Activated naive CD4-positive, alpha-beta T cell treated with anti-CD3 and anti-CD28 coated beads, Interleukin-2, amount 50 U/mL, for 16 hours (primary cell): ENCODE data around the gene LGI2.
"Not testable (repeated sequence)": the region's sequence is repeated elsewhere in the genome, so short reads cannot be mapped to it uniquely, and the experiment has no call there.

Experiments used
- DNase-seq: peaks from one replicate; pipeline ENCODE4 v3.0.0-alpha.2; 2020

LGI2 gene

DNA sequence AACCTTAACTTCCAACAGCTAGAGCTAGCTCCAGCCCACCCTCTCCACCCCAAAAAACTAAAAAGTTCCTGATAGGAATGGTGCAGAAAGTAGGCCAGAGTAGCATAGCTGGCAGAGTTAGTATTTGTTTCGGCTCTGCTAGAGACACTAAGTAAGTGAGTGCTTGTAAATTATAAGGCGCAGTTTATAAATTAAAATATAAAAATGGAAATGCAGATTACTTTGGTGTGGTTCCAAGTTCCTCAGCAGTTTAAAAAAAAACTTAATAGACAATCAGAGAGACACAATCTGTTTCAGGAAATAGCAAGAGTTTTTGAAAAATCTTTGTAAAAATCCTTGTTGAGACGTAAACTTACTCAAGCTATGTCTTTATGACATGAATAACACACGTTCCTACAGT is 2.8 kb upstream of the LGI2 start:
- DNase-seq, result no peak

DNA sequence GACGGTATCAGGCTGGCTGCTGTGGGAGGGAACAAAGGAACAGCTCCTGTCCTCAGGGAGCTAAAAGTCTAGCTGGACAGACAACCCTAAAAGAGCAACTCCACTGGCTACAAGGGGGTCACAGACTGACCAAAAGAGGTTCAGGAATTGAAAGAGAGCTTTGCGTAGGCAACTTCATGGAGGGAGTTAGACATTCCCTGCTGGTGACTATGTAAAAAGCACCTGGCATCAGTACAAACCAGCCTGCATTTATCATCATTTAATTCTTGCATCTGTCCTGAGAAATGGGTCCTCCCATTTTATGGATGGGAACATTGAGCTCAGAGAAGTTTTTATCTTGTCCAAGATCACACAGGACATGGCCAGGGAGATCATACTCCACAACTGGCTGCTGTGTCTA is 1.4 kb upstream of the LGI2 start:
- no peak for DNase-seq

DNA sequence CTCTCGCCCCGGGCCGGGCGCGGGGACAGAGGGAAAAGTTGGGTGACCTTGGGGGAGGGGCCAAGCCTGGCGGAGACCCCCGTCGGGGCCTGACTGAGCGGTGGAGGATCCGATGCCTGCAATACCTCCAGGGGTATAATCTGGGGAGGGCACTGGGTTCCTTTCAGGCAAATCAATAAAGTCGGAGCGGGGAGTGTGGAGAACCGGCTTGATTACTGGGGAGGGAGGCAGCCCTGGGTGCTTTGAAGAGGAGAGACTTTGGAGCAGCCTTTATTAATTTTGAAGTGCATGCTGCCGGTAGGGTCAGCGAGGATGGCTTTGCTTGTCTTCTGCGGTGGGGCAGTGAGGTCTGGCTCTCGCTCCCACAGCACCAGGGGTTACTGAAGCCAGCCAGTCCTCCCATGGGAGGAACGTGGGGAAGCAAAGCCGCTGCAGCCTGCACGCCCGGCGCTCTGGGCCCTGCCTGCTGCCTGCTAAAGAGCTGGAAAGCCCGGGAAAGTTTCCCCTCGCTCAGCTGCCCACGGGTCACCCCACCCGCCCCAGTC is 403 bp upstream of the LGI2 start:
- DNase-seq, result no peak

DNA sequence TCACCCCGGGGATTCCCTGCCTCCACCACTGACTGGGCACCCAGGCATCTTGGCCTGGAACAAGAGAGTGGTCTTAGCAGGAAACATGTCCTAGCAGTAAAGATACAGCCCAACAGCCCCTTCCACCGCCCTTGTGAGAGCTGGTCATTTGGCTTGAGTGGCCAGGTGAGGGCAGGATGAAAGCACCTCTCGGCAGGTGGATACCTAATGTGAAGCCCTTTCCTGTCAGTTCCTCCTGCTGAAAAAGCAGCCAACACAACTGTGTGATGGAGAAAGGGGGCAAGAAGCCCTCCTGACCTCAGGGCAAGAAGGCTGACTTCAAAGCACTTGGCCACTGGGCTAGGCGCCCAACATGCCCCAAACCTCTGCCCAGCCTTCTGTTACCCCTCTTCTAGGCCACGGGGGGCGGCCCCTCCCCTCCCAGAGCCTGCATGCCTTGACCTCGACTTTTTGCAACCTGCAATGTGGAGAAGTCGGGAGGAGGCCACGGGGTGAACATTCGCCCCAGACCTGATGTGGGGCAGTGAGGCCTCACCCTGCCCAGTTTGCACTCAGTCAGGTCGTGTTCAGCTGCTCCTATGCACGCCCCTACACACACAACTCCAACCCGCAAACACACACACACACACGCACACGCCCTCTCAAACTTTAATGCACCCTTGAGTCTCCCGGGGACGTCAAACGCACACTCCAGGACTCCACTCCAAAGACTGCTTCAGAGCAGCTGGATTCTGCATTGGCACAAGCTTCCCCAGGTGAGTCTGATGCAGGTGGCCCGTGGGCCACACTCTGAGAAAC is 1.1 kb downstream of the LGI2 start:
- DNase-seq, result no peak

DNA sequence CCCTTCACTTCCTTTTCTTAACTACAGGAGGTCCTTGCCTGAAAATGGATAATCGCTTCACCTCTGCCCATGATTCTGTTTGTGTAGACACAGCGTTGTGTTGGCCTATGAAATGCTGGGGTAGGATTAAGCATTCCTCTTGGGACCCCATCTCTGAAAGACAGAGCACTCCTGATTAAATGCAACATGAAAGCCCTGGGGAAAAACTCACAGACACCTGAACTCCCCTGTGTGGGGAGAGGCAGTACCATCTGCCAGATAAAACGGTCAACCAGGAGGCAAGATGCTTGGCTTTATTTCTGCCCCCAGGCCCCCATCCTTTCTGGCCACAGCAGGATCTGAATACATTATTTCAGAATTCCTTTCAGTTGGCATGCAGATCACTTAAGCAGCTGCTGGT is 1.9 kb downstream of the LGI2 start:
- no peak for DNase-seq

DNA sequence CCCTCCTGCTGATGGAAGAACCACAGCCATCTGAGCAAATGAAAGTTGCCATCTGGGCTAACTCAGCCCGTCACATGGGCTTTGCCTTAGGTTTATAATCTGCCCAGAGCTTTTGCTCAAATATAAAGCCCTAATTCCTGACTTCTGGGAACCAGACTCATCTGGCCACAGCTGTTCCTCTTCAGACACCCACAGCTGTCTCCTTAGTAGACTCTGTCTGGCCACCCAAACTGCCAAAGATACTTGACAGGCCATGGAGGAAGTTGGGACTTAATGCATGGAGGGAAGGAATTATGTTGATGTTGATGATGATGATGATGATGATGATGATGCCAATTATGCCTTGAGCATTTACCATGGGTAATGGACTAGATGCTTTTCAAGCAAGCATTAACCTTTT is 8.0 kb downstream of the LGI2 start:
- no peak for DNase-seq

DNA sequence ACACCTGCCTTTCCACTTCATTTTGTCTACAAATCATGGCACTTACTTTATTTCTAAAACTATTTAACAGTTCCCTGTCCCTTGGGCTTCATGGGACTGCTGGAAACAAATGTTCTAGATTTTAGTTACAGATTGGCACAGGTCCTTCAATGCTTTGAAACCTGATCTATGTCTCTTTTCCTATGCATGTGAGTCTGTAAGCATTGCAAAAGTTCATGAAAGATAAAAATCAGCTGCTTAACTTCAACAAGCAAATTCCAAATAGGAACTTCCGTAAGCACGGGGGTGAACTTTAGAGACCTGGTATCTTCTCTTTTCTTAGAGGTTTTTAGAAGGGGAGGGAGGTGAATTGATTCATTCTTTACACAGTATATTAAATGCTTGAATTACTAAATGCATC is 9.5 kb downstream of the LGI2 start:
- no peak for DNase-seq

DNA sequence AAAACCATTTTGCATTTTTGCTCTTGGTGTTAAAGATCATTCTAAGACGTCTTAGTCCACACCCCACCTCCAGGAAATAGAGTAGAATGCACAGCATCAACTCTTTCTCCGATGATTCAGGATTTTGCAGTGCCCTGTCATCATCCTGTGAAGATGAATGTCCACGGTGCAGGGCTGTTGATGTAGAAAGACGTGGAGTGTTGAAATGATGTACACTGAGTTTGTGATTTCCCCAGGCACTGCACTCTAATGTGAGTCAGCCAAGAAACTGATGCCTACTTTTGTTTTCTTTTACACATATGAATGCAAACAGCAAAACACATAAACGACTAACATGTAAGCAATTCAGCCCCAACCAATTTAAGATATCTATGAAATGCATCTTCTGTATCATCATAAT is 10.5 kb downstream of the LGI2 start:
- no peak for DNase-seq

DNA sequence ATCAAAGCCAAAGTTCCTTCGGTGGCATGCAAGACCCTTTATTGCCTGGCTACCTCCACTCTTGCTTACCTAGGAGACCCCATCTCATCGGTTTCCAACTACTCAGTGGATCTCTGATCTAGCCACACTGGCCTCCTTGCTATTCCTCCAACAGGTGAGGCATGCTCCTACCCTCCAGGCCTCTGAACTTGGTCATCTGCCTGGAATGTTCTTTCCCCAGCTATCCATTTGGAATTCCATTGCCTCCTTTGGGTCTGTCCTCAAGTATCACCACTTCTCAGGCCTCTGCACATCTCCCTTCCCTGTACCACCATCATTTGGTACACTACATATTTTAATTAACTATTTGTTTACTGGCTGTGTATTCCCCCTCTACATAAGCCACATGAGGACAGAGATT is 11.2 kb downstream of the LGI2 start:
- DNase-seq, result no peak

DNA sequence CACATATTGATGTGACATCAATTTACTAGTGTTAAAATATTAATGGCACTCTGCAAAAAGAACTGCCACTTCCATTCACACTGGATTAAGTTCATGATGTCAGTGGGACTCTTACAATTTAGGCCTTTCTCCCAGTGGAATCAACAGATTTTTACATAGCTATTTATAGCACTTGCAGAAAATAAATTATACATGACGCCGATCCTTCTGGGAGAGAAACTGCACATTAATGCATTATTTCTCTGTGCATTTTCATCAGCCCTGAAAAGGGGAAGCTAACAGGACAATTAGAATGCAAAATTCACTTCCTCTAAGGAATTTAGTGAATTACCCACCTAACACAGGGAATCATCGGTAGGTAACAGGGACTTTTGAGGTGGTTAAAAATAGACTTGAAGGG is 15.7 kb downstream of the LGI2 start:
- no peak for DNase-seq

DNA sequence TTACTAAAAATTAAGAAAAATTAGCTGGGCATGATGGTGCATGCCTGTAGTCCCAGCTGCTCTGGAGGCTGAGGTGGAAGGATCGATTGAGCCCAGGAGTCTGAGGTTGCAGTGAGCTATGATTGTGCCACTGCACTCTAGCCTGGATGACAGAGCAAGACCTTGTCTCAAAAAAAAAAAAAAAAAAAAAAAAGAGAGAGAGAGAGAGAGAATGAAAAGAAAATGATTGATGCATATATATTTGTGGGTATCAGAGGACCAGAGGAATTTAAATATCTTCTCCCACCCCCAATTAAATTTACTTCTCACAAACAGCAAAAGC is 16.1 kb downstream of the LGI2 start:
- not testable (repeated sequence) for DNase-seq

DNA sequence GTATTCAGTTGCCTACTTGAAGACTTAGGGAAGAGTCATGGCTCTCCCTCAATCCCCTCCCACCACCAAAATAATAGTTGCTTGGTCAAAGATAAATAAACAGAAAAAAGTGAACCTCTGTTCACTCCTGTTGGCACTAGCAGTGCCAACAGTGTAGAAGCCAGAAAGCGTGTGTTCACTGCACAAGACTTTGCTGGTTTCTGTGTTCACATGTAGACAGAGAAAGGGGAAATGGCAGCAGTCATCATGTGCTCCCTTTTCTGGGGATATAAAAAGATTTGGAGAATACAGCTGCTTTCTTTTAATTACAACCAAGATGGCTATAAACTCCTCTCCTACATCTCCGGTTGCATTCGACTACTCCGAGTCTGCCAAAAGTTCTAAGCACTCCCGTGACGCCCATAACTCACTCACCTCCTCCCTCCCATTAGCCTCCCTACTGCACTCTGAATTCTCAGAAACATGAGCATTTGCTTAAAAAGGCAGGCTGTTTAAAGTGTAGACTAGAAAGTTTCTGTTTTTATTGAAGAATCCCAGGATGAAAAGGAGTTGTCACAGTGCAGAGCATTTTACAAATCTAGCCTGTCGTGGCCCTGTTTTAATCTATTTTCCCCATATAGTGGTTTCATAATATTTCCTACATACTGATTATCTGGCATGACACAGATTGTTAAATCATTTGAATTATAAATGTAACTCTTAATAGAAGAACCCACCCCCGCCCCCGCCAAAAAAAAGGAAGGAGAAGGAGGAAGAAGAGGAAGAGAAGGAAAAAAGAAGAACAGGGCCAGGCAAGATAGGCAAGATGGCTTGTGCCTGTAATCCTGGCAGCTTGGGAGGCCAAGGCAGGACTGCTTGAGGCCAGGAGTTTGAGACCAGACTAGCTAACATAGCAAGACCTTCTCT is 16.7 kb downstream of the LGI2 start:
- DNase-seq, result no peak

DNA sequence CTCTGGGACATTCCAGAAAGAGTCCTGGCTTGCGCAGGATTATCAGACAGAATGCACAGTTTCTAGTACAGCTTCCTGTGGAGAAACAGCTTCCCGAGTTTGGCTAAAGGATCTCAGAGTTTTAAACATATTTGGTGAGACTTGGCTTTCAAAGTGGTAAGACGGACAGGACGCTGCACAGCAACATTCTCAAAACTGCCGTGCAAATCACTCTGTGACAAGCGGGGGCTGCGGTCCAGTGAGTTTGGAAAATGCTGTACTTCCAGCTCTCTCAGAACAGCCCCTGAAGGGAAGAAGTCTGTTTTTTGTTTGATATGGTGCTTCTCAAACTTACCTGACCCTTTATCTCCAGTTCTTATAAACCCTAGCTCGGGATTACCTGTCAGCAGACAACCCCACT is 18.1 kb downstream of the LGI2 start:
- no peak for DNase-seq

DNA sequence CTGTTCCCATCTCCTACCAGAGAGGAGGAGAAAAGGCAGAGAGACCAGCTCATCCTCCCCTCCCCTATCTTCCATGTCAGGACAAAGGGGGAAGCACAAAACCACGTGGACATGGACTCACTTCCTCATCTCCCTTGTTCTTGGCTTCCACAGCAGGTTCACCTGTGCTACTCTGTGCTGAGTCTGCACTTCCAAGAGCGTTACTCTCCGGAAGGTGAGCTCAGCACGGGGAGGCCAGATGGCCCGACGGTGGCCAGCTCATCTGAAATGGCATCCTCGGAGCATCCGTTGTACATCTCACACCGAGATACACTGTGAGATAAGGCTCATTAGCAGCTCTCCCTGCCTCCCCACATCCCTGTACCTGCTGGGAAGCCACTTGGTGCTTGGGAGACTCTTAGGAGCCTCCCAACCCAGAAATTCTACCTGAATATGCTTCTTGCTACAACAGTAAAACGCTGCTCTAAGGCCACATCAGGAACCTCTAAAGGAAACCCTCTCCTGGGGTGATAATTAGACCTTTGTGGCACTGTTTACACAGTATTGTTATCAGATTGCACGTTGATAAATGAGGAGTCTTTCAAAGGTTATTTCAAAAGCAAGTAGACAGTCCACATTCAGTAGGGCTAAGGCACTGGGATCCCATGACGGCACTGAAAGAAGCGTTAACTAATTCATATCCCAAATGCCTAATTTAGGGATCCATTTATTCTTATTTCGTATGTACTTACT is 19.4 kb downstream of the LGI2 start:
- no peak for DNase-seq

DNA sequence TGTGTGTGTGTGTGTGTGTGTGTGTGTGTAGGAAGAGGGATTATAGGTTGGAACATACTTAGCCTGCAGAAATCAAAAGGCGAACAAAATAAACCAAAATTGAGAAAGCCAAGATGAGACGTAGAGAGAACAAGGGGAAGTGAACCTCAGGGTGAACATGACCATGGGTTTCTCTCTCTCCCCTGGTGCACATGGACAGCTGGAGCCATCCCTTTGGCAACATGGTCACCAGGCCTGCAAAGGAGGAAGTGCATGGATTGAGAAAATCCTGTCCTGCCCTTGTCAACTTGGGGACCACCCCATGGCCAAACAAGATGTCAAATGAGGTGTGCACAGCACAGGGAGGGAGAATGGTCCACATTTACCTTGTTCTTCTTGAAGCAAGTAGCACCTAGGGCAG is 23.1 kb downstream of the LGI2 start:
- DNase-seq, result no peak

DNA sequence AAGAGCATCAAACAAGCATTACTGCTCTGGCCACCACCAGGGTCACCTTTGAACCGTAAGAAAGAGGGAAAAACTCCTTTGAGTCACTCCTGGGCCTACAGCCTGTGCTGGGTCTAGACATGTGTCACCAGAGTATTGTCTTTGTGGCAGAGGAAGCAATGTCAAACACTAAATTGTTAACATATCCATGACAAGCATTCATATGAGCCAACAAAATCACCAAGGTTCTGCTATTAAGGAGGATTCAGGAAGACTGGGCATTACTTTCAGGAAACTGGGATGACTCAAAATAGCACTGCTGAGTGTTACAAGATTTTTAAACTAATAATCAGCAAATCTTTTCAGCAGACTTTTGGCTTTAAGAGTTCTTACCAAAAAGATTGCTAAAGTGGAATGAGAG is 28.1 kb downstream of the LGI2 start:
- DNase-seq, result no peak

DNA sequence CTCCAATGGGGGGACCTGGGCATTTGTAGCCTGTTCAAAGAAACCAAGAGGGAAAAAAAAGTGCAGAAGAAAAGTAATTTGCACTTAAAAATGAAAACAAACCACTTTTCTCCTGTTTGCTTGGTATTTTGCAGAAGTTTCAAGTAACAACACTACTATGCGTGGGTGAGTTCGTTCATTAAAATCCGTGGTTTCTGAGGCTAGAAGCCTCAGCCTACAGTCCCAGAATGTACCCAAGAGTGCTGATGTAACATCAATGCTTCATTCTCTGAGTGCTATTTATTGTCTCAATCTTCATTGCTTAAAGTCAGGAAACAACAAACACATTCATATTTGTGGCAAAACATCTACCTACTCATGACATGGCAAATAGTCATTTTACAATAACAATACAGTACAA is 29.2 kb downstream of the LGI2 start:
- DNase-seq, result no peak

DNA sequence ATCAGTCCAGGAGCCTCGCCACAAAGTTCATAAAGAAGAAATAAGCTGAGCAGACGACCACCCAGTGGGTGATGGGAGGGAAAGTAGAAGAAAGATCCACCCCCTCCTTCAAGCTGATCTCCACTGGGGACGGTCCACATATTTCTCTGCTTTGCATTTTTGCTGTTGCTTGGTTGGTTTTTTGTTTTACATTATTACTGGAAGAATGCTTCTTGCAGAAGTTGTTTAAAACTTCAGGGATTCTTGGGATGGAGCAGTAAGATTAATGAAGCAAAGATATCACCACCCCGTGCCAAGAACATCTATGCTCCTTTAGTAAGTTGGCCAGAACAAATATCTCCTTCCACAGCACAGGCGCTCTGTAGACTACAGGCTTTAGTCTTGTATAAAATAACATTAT is 30.1 kb downstream of the LGI2 start:
- DNase-seq, result no peak

DNA sequence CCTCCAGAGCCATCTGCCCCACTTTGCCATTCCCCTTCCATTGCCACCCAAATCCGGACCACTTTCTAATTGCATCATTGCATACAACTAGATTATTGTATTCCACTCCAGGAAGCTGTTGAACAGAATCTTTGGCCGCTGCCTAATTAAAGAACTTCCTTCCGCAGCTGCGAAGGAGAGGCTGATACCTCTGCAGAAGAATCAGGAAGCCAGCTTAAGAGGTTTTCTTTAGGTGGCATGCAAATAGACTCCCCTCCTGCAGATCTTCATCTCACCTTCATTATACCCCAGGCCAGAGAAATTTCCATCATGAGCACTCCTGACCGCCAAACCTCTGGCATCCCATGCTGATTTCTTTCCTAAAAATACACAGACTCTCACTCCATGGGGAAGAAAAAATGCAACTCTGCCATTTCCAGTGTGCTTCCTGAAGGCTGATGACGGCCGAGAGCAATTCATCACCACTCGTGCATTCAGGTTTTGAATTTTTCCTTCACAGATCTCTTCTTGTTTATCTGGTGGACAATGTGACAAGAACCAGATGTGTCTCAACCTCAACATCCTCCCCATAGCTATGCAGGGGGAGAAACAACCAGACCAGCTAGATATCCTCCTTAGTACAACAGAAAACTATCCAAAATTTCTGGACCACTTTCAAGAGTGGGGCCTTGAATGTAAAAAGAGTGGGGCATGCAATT is 31.2 kb downstream of the LGI2 start:
- DNase-seq, result no peak

DNA sequence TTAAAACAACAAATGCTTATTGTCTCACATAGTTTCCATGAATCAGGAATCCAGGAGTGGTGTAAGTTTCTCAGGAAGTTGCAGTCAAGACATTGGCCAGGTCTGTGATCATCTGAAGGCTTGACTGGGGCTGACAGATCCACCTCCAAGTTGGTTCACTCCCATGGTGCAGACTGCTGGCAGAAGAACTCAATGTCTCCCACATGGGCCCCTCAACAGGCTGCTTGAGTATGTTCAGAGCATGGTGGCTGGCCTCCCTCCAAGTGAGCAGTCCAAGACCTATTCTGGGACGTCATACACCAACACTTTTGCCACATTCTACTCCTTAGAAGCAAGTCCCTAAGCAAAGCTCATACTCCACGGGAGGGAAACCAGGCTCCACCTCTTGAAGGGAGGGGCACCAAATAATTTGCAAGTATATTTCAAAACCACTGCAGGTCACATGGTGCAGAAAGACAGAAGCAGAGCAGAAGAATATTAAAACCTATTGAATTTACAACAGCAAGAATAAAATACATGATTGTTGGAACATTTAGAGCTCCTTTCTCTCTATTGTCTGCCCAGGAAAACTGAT is 35.3 kb downstream of the LGI2 start:
- DNase-seq, result no peak

DNA sequence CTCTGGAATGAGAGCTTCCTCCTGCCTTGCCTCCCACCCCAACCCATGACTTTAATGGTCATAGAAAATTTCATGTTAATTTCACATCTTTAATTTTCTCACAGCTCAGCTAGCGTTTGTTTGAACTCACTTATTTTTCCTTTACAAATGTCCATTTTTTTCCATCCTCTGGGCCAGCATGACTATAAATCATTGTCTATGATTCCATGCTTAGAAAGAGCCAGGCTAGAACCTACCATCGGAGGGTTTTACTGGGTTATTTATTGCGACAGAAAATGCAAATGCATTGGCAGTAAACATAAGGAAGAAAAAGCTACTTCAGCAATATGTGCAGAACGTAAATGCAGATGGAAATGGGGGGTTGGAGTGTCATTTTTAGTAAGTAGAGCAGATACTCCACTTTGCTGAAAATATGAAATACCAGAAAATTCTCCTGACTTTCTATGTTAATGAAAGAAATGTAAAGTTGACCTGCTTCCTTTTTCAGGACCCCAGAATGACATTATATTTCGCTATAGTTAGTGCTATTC is 37.1 kb downstream of the LGI2 start:
- no peak for DNase-seq

DNA sequence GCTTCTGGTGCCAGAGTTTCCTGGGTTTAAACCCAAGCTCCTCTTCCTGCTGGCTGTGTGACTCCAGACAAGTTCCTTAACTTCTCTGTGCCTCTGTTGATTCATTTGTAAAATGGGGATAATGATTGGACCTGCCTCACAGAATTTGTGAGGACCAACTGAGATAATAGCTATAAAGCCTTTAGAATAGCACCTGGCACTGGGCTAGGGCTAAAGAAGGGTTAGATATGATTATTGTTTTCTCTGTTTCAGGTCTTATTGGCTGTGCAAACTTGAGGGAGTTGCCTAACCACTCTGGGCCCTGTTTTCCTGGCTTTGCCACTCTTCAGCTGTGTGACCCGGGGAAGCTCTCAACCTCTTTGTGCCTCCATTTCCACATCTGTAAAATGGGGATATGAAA is 37.8 kb downstream of the LGI2 start:
- no peak for DNase-seq
